Activated naive CD4-positive, alpha-beta T cell treated with Interleukin-2 at 50 U/mL for 16 hours (primary cell): ENCODE results near the gene ASIC4.

Source experiments
- DNase-seq: peaks from one replicate; pipeline ENCODE4 v3.0.0-alpha.2; 2020

ASIC4 gene

DNA sequence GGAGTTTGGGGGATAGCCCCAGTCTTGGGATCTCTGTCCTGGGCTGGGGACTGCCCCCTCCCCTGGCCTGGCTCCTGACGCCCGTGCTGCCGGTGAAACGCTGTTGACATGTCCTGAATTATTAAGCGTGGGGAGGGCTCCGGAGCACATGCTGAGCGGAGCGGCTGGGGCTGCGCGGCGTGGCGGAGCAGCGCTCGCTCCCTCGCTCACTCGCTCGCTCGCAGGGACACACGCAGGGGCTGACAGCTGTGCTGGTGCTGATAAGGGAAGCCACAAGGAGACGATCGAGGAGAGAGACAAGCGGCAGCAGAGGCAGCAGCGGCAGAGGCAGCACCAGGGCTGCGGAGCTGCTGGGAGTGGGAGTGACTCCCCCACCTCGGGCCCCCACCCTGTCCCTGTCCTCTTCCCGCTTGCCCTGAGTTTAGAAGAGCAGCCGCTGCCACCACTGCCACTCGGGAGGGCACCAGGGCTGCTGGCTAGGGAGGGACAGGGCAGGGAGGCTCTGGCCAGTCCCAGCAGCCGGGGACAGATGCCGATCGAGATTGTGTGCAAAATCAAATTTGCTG, at the start of gene ASIC4:
Gene ASIC4 (plus strand): TSS at position 287 of the 566 bp plus-strand sequence. CDS start 243 bp downstream, at position 530.
- DNase-seq: no peak

DNA sequence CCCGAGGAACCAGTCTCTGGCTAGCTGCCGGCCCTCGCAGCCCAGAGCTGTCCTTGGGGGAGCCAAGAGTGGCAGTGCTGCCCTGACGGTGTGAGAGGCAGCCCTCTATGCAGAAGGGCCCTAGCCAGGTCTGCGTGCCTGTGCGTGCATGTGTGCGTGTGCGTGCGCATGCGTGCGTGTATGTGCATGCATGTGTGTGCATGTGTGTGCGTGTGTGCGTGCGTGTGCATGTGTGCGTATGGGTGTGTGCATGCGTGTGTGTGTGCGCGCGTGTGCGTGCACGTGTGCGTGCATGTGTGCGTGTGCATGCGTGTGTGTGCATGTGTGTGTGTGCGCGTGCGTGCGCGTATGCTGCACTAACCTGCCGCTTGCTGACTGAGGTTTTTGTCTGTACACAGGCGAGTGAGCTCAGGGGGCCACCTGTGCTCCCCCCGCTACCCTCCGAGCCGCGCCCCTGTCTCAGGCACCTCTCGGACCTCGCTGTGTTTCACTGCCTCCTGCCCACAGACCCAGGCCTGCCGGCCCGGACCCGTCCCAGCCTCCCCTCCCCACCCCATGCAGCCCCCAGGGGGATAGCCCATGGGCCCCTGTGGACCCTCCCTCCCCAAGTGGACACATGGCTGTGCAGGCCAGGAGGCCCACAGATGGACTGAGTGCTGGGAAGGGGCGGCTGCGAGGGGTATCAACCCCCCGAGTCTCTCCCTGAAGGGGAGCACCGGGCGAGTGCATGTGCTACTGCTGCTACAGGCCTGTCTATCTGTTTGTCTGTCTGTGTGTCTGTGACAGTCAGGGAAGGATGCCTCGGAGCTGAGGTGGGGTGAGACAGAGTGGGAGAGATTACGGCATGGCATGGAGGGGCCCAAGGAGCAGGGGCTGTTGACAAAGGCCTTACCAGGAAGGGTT, 48.4 kb upstream of the ASIC4 start:
- DNase-seq: no peak

DNA sequence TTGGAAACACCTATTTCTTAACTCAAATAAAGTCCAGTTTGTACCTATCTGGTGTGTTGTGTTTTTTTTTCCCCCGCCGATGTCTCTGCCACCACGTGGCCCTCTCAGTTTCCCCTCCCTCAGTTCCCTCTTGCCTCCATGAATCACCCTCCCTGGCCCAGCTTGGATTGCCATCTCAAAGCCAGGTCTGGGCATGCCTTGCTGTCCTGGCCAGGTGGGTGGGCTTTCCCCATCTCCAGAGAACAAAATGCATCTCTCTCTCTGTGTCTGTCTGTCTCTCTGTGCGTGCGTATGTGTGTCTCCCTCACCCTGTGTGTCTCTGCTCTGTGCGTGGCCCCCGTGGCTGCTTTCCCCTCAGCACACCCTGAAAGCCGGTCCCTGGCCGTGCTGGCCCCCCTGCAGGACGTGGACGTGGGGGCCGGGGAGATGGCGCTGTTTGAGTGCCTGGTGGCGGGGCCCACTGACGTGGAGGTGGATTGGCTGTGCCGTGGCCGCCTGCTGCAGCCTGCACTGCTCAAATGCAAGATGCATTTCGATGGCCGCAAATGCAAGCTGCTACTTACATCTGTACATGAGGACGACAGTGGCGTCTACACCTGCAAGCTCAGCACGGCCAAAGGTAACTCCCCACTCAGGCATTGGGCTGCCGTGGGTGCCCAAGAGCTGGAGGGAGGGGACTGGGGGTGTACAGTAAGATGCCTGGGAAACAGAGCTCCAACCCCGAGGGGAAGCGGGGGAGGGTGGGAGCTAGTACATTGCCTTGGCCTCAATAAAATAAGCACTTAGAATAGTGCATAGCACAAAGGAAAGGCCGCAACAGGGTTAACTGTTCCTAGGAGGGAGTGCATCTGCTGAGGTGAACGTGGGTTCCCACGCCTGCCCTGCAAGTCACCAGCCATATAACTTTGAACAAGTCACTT, 47.2 kb upstream of the ASIC4 start:
- DNase-seq: no peak

- no peak for DNase-seq
These were observed 46.6 kb upstream of the ASIC4 start for GRCh38 chr2:219467736-219468075.

- no peak for DNase-seq
These were observed 45.7 kb upstream of the ASIC4 start for GRCh38 chr2:219468410-219469185.

GRCh38 chr2:219469186-219469724, 45.0 kb upstream of the ASIC4 start:
- no peak for DNase-seq

GRCh38 chr2:219470429-219470828, 43.9 kb upstream of the ASIC4 start:
- no peak for DNase-seq

DNA sequence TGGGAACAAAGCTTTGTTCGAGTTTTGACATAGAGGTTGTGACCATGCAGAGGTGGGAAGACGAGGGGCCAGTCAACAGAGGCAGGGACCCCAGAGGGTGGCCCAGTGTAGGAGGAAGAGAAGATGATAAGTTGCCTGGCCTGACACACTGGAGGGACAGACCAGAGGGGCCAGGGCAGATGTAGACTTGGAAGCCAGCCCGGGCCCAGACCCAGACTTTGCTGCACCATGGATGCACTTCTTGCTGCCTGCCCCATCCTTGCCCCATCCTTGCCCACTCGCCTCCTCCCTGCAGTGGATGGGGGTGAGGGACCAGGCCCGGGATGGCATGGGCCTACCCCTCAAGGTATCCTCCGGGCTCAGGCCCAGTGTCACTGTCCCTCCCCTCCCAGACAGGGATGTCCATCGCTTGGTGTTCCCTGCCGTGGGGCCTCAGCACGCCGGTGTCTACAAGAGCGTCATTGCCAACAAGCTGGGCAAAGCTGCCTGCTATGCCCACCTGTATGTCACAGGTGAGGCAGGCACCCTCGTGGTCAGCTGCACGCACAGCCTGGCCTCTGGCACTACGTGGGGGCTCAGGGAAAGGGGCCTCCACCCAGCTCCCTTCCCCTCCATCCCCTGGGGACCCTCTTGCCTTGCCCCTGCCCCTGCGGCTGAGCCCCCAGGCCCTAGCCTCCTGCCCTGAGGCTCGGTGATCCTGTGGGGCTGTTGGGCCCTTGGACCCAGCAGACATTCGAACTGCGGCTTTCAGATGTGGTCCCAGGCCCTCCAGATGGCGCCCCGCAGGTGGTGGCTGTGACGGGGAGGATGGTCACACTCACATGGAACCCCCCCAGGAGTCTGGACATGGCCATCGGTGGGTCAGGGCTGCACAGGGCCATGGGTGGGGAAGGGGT, 42.6 kb upstream of the ASIC4 start:
- DNase-seq: no peak

GRCh38 chr2:219472629-219473187, 41.6 kb upstream of the ASIC4 start:
- no peak for DNase-seq

DNA sequence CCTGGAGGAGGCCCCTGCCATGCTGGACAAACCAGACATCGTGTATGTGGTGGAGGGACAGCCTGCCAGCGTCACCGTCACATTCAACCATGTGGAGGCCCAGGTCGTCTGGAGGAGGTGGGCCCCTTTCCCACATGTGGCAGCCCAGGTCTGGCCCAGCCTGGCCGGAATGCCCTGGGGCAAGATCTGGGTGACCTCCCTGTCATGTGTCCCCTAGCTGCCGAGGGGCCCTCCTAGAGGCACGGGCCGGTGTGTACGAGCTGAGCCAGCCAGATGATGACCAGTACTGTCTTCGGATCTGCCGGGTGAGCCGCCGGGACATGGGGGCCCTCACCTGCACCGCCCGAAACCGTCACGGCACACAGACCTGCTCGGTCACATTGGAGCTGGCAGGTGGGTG, 40.8 kb upstream of the ASIC4 start:
- DNase-seq: no peak

DNA sequence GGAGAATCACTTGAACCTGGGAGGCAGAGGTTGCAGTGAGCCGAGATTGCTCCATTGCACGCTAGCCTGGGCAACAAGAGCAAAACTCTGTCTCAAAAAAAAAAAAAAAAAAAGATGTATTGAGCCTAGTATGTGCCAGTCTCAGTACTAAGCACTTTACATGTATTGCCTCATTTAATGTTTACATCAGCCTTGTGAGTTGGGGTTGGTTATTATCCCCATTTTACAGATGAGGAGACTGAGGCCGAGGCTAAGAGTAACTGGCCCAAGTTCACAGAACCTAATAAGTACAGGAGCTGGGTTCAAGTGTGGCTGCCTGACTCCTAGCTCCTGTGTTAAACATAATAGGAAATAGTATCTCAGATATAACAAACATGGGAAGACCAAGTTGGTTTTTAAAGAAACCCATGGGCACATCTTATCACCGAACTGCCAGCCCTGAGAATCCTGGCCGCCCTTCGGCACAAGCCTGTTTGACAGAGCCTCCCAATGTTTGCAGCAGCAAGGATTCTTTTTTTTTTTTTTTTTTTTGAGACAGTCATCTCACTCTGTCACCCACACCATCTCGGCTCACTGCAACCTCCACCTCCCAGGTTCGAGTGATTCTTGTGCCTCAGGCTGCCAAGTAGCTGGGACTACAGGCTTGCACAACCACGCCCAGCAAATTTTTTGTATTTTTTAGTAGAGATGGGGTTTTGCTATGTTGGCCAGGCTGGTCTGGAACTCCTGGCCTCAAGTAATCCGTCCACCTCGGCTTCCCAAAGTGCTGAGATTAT, 39.8 kb upstream of the ASIC4 start:
- no peak for DNase-seq

DNA sequence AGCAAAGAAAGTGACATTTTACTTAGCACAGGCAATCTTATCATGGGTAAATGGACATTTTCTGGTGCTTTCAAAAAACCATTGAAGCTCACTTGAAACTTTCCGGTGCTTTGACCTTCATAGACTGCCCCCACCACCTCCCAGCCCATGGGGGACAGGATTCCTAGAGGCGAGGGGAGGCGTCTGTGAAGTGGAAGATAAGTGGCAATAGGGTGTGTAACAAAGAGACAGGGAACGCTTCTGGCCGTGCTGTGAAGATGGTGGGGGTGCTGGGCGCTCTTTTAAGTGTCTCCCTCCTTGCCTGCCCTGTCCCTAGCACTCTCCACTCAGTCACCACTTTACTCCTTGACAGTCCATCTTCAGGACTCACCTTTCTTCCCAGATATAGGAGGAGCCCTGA, 39.0 kb upstream of the ASIC4 start:
- no peak for DNase-seq

DNA sequence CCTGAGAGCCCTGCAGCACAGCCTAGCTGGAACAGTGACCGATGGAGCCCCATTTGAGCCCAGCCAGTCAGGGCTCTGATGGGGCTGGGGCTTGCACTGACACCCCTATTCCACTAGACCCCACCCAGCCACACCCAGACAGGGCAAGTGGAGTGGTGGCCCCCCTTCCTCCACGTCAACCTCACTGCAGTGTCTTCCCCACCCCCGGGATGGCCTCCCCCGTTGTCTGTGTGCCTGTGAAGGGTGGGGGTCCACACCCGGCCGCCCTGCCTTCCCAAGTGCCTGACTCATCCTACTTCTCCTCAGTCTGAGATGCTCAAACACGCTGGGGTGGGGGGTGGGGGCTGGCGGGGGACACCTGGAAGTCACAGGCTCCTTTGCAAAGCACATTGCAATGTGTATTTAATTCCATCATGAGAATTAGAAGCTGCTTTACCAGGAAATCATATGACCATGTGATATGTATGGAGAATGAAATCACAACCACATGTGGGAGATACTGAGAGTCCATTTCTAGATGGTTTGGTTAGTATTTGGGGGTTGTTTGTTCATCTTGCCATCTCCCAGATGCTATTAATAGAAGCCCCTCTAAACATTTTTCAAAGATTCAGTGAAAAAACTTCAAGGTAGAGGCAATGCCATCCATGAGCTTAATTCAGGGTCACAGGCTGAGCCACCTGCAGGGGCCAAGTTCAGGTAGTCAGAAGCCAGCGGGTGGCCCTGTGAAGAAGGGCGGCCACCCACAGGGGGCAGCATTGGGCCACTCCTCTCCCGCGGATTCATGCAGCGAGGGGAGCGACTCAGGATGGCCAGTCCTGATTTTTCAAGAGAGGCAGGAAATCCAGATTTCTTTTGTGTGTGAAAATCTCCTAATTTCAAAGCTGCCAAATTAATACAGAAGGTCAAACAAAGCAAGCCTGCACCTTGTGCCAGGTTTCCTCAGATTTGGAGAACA, 38.3 kb upstream of the ASIC4 start:
- peak; percentile 60 for DNase-seq

DNA sequence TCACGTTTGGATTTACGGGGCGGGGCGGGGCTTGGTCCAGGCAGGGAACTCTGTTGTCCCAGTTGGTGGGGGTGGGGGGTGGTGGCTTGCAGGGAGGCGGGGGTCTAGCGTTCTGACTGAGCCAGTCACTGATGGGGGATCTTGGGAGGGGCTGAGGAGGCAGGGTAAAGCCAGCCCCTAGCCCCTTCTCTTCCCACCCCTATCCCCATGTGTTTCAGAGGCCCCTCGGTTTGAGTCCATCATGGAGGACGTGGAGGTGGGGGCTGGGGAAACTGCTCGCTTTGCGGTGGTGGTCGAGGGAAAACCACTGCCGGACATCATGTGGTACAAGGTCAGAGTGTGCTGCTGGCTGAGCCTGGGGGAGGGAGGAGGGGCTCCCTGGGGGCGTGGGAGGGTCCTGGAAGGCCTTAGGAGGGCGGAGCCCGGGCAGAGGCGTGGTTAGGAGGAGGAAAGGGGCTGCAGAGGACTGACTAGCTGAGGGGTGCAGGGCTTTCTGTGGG, 37.6 kb upstream of the ASIC4 start:
- no peak for DNase-seq

GRCh38 chr2:219477179-219477578, 37.1 kb upstream of the ASIC4 start:
- no peak for DNase-seq

DNA sequence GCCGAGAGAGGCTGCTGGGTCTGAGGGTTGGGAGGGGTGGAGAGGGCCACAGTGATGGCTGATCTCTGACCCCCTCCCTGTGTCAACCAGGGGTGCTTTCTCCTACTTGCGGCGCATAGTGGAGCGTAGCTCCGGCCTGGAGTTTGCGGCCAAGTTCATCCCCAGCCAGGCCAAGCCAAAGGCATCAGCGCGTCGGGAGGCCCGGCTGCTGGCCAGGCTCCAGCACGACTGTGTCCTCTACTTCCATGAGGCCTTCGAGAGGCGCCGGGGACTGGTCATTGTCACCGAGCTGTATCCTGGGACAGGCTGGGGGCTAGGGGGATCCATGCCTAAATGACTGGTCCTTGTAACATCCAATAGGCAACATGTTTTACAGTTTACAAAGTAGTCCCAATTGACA, 36.5 kb upstream of the ASIC4 start:
- no peak for DNase-seq

DNA sequence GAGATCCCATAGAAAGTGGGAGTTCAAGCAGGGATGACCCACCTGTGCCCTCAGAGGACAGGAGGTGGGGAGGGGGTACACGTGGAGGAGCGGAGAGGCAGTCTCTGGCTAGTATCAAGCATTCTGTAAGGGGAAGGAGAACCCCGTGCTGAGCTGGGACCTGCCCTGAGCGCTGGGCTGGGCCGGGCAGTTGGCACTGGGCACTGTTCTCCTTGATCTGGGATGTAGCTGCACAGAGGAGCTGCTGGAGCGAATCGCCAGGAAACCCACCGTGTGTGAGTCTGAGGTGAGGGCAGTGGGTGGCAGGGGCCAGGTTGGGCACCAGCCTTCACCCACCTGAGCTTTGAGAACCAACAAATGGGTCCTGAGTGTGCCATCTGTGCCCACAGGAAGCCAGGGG, 35.4 kb upstream of the ASIC4 start:
- DNase-seq: no peak

- no peak for DNase-seq
These were observed 34.3 kb upstream of the ASIC4 start for GRCh38 chr2:219480004-219480403.
